T-helper 2 cell treated with Interferon-gamma antibody and Interleukin-4, amounts not matched to agents 100 ng/mL and 5 ng/mL, for 36 hours (primary cell): ENCODE data around the gene STYXL1. TPM values are rescaled to one million over a fixed set of nuclear protein-coding genes. Genes with fewer than 3 reads are reported as not detected.
"Not testable (repeated sequence)": the region's sequence is repeated elsewhere in the genome, so short reads cannot be mapped to it uniquely, and the experiment has no call there.

Experiments used
- intact Hi-C: fragments of 100-400 bp; cut with micrococcal nuclease; formaldehyde crosslinking; loops from one replicate; pipeline ENCODE4 v1.15.1; 2023
- total RNA-seq: library from RNA; stranded (reverse); gene quantifications from 2 replicates; pipeline ENCODE4 v1.2.3, GENCODE V29; 2022

STYXL1 gene
- total RNA-seq, 1 donor from 2014 or later: 30.2 TPM

GRCh38 chr7:76066716-76067503, 19.1 kb upstream of the STYXL1 start:
- intact Hi-C loops: no loop called here

GRCh38 chr7:76065016-76065612, 17.3 kb upstream of the STYXL1 start:
- intact Hi-C loops: no loop called here

GRCh38 chr7:76064208-76064970, 16.6 kb upstream of the STYXL1 start:
- intact Hi-C loops: no loop called here

GRCh38 chr7:76063525-76063924, 15.7 kb upstream of the STYXL1 start:
- intact Hi-C loops: no loop called here

- intact Hi-C loops: no loop called here
Measured at GRCh38 chr7:76063114-76063513, 15.3 kb upstream of the STYXL1 start.

- intact Hi-C loops: no loop called here
Measured at GRCh38 chr7:76062254-76062653, 14.5 kb upstream of the STYXL1 start.

GRCh38 chr7:76060842-76061241, 13.0 kb upstream of the STYXL1 start:
- intact Hi-C loops: no loop called here

- intact Hi-C loops: not testable (repeated sequence)
Measured at GRCh38 chr7:76058745-76059144, 10.9 kb upstream of the STYXL1 start.

- intact Hi-C loops: no loop called here
Measured at GRCh38 chr7:76057813-76058145, 10.0 kb upstream of the STYXL1 start.

- intact Hi-C loops: no loop called here
Measured at GRCh38 chr7:76057103-76057812, 9.5 kb upstream of the STYXL1 start.

GRCh38 chr7:76056241-76056640, 8.4 kb upstream of the STYXL1 start:
- intact Hi-C loops: no loop called here

GRCh38 chr7:76054123-76055120, 6.6 kb upstream of the STYXL1 start:
- intact Hi-C loops: no loop called here

GRCh38 chr7:76053461-76053860, 5.7 kb upstream of the STYXL1 start:
- intact Hi-C loops: loop anchor here (2.0 kb wide), 1 partner anchor 113 kb away; no protein-coding TSS in a partner anchor

- intact Hi-C loops: loop anchor here (2.0 kb wide), 1 partner anchor 114 kb away; no protein-coding TSS in a partner anchor
Measured at GRCh38 chr7:76052681-76053080, 4.9 kb upstream of the STYXL1 start.

- intact Hi-C loops: loop anchor here (2.0 kb wide), 1 partner anchor 115 kb away; no protein-coding TSS in a partner anchor
Measured at GRCh38 chr7:76051840-76052239, 4.0 kb upstream of the STYXL1 start.

- intact Hi-C loops: no loop called here
Measured at GRCh38 chr7:76050545-76050944, 2.7 kb upstream of the STYXL1 start.

GRCh38 chr7:76049295-76049694, 1.5 kb upstream of the STYXL1 start:
- intact Hi-C loops: loop anchor here (2.0 kb wide), 2 partner anchors 134 to 270 kb away; partner anchors contain the start of gene POR

- intact Hi-C loops: loop anchor here (2.0 kb wide), 2 partner anchors 134 to 270 kb away; partner anchors contain the start of gene POR
Measured at GRCh38 chr7:76048668-76048988, 828 bp upstream of the STYXL1 start.

- intact Hi-C loops: loop anchor here (1.0 kb wide), 4 partner anchors 53 to 312 kb away; partner anchors contain the start of gene TMEM120A
Measured at GRCh38 chr7:76047305-76047810, 442 bp downstream of the STYXL1 start.

- intact Hi-C loops: no loop called here
Measured at GRCh38 chr7:76044375-76044865, 3.4 kb downstream of the STYXL1 start.
